D341Med (cell line): ENCODE measurements around the gene EBF3.

ENCODE experiments used
- DNase-seq: peaks from one replicate; pipeline ENCODE4 v3.0.0; 2012; ENCODE audit warnings: low spot score

EBF3 gene

DNA sequence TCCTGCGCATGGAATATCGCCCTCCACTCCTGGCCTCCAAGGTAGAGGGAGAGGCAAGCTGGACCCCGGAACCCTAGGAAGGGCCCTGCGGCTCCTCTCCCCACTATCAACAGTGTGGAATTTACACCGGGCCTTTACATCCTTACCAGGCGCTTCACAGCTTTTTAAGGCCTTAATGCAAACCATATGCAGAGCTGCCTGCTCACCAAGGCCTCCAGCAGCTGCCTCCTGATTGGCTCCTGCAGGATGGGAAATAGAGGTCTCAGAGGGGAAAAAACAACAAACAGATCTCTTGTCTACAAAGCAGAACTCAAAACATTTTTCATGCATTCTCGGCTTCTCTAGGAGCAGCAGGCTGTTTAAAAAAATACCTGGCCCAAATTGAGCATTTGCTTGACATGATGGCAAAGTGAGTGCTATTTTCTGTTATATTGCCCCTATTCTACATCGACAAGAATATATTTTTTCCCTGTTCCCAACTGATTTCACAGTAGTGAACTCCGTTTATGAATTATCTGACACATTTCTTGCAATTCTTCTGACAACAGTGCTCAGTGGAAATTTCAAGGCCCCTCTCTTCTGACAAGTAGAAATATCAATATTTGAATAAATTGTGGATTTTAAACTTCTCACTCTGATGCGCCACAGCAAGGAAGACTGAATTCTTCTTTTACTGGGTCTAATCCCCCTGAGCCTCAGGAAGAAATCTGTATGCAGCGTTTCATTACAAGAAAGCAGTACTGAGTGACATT lies 51.7 kb downstream of the EBF3 start:
- no peak for DNase-seq

- DNase-seq = no peak
Measured at GRCh38 chr10:129911451-129912165, 52.5 kb downstream of the EBF3 start.

DNA sequence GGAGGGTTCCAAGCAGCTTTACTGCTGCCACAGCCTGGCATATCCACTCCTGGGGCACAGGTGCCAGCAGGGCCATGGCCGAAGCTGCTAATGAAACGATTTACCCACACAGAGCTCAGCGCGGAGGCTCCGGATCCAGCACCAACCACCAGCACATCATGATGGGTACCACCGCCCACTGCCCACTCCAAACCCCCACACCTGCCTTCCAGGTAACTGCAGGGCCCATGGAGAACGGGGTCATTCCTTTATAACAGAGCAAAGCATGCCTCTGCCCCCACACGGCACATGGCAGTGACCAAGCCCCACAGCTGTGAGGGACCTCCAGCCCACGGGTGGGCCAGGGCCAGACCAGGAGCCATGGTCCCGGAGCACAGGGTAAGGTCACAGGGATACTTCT lies 53.2 kb downstream of the EBF3 start:
- no peak for DNase-seq

DNA sequence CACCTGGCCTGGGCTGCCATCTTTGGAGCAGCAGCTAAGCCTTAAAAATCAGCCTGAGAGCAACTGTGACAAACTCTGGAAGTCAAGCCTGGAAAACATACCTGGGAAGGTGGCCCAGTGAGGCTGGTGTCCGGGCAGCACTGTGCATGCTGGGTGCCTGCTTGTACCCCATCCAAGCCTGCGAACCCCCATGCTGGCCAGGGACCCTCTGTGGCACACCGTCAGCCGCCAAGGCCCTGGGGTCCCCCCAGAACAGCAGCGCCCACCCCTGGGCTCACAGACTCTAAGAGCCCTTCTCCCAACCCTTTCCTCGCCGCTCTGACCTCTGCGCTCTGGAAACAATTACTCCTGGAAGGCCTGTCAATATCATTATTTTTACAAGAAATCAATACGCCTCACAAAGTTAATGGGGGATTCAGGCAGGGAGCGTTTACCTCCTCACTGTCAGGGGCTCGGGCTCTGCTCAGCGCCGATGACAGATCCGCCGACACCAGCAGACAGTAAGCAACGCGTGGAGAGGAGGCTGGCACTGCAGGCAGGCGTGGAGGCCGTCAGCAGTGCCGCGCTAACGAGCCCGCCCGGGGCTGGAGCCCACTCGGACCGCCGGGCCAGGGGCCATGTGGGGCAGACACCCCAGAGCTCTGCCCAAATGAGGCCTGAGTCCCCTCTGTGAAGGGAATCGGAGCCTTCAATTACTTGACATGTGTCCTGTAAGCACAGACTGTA lies 54.4 kb downstream of the EBF3 start:
- DNase-seq = no peak

- no peak for DNase-seq
Measured at GRCh38 chr10:129909080-129909479, 55.0 kb downstream of the EBF3 start.

- DNase-seq = no peak
Measured at GRCh38 chr10:129908406-129908805, 55.7 kb downstream of the EBF3 start.

DNA sequence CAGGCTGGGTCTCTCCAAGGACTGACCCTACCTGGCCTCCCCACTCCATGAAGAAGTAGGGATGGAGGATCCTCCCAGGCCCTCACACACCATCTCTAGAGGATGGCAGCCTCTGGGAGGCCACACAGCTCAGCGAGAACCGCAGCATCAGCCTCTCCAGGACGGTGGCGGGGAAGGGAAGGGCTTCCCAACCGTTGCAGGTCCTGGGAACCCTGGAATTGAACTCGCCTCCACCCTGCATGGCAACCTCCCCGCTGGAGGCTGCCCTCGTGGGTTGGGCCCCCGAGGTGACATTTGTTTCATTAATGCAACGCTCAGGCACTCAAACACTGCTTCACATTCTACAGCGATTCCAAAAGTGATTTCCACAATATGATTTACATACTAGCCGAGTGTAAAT lies 58.5 kb downstream of the EBF3 start:
- no peak for DNase-seq

- DNase-seq = no peak
Measured at GRCh38 chr10:129904323-129904722, 59.8 kb downstream of the EBF3 start.

DNA sequence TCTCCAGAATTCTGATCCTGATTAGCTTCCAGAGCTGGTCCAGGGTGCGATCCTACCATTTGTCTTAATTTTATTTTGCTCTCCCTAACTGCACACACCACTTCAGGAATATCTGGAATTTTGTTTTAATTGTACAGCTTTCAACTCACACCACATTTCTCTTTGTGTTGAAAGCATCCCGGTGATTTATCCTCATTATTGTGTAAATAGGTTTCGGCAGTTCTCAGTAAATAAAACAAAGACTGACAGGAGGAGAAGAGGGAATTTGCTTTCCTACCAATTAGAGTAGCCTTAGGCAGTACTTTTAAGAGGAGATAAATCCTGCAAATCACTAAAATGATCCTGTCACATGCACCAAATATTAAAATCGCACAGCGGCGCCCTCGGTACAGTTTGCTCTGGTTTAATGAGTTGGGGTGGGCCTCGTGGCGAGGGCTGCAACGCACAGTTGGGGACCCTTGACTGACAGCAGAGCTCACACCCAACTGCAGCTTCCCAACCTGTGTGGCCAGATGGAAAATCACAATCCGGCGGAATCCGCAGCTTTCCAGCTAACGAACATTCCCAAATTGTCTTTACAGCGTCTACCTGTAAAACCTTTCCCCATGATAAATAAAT lies 62.6 kb downstream of the EBF3 start:
- DNase-seq = no peak

- no peak for DNase-seq
Measured at GRCh38 chr10:129900825-129901224, 63.2 kb downstream of the EBF3 start.

- no peak for DNase-seq
Measured at GRCh38 chr10:129899276-129900130, 64.6 kb downstream of the EBF3 start.

- no peak for DNase-seq
Measured at GRCh38 chr10:129898706-129899268, 65.3 kb downstream of the EBF3 start.

DNA sequence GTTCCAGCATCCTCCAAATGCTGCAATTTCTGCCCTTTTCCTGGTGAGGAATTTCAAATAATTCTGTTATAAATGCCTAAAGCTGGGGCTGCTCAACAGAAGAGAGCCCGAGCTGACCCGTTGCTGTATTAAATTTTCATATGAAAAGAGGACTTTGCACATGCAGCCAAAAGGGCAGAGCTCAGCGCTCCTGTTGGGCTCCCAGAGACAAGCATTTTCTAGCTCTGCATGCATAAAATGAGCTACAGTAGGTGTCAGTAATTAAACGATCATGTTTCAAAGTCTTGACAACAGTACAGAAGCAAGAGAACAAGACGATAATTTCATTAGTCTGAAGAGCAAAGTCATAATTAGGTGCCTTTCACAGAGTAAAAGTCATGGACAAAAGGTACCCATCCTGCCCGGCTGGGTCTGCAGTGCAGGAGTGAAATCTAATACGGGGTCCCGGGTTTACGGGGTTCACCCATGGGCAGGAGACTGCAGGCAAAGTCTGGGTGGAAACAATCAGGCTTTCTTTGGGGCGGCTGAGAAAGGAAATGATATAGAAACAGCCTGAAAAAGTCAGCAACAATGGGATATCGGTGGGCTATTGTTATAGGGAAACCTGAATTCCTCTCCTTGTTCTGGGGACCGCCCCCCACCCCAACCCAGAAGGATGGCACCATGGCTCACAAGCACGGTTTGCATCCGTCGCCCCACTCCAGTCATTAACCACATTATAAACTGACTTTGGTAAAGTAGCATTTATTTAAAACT lies 66.0 kb downstream of the EBF3 start:
- no peak for DNase-seq

- DNase-seq = no peak
Measured at GRCh38 chr10:129896860-129897200, 67.2 kb downstream of the EBF3 start.

DNA sequence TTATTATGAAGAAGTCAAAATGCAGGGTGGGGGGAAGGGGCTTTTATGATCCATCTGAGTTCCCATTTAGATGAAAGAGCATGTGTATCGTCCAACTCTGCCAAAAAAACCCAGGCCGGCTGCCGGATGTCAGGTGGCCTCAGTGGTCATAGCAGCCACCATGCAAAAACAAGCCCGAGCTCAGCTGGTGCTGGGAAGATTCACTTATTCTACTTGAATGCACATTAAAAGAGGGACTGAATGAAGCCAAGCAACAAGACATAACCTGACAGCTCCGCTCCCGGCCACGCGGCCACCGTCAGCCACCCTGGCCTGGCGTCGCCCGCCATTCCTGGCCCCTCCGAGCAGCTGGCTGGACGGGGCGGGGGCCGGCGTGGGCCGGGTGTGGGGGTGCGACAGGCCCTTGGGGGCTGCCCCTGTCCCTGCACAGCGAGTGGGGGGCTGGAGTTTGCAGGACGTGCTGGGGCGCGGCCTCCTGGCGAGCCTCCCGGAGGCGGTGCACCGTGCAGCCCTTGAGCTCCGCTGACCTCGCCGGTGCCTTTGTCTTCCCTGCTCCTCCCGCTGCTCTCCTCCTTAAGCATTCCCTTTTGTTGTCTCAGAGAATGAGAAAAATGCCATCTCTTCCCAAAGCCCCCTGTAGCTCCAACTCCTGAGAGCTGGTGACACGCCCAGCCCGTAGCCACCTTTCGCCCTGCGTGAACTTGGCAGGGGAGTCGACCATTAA lies 67.8 kb downstream of the EBF3 start:
- DNase-seq = no peak

DNA sequence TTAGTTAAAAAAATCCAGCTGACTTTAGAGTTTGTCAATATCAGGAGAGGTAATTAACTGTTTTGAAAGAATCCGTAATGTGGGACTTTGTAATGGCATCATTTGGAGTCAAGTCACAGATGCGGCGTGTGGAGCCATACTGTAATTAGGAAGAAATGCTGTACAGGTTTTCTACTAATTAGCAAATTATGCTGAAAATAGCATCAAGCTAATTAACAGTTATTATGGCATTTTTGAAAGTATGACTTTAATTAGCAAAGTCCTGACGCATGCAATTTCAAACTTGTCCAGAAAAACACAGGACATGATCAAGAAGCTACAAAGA lies 68.3 kb downstream of the EBF3 start:
- no peak for DNase-seq

GRCh38 chr10:129894698-129895097 lies 69.4 kb downstream of the EBF3 start:
- no peak for DNase-seq

- no peak for DNase-seq
Measured at GRCh38 chr10:129893104-129894089, 70.7 kb downstream of the EBF3 start.

DNA sequence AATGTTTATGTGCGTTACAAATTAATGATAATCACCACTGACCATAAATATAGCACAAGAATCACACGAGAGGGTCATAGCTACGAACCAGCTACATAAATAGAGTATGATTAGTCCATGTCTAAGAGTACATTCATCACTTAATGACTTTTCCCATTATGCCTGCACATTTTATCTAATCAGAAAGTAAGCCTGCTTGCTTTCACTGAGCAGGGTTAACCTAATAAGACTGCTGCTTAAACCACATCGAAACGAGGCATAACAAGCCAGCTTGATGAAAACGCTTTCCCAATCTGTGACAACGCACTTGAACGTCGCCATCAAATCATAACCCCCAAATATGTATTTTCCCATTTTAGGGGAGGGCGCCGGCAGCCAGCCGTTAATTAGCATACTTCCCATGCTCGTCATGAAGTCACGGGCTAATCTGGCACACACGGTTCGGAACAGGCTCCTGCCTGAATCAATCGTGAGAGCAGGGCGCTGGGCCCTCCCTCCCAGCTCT lies 71.5 kb downstream of the EBF3 start:
- DNase-seq = no peak
